Panc1 (cell line): Measurements from ENCODE around the gene MRPL54. TPM values are rescaled to one million over a fixed set of nuclear protein-coding genes. Genes with fewer than 3 reads are reported as not detected.

ENCODE experiments used
- ATAC-seq: fragments of 200-7000 bp; cut with Tn5 transposase; 2 replicates; pipeline ENCODE4 v1.9.1; 2020; ENCODE audit warnings: mild to moderate bottlenecking, moderate library complexity
- BruUV-seq: library from RNA; stranded (reverse); fragments of 400-500 nt; replicated peaks from 2 replicates; lab custom pipeline; 2021; lab: Mats Ljungman, UMichigan
- CTCF ChIA-PET: fragments of 300-600 bp; sonication (Branson Sonifier 250); formaldehyde crosslinking; loops from one replicate; lab custom pipeline; 2022; ENCODE audit warnings: antibody characterized with exemption; lab: Charles Lee
- POLR2A ChIA-PET: fragments of 300-600 bp; sonication (Branson Sonifier 250); formaldehyde crosslinking; loops from one replicate; lab custom pipeline; 2022; ENCODE audit warnings: antibody characterized with exemption; lab: Charles Lee
- DNase-seq: peaks from one replicate; pipeline ENCODE4 v3.0.0-alpha.2; 2010; ENCODE audit warnings: low read depth, low spot score
- H3K27ac ChIP-seq: 2 replicates; pipeline ENCODE4 v1.5.1; 2011; ENCODE audit warnings: mild to moderate bottlenecking, low read length, inconsistent platforms
- H3K27me3 ChIP-seq: fragments of 200-500 bp; sonication (Bioruptor generic); 2 replicates; pipeline ENCODE4 v1.6.0; 2014; ENCODE audit warnings: low read length, inconsistent platforms; ENCODE audit not compliant: control insufficient read depth, insufficient read depth
- H3K36me3 ChIP-seq: fragments of 200-500 bp; sonication (Bioruptor generic); 2 replicates; pipeline ENCODE4 v1.5.1; 2014; ENCODE audit warnings: inconsistent platforms, mild to moderate bottlenecking, low read length, moderate library complexity; ENCODE audit not compliant: control insufficient read depth, insufficient read depth
- H3K4me1 ChIP-seq: 2 replicates; pipeline ENCODE4 v1.5.1; 2011; ENCODE audit warnings: inconsistent platforms, mild to moderate bottlenecking, low read length, moderate library complexity; ENCODE audit not compliant: control insufficient read depth, insufficient read depth
- H3K4me3 ChIP-seq, 2 experiments: 2 replicates each; pipeline ENCODE4 v1.5.1; 2011 to 2012; ENCODE audit warnings: low read depth in 2 of 2, low read length in 2 of 2, mild to moderate bottlenecking in 2 of 2, inconsistent platforms in 1 of 2, moderate library complexity in 1 of 2
- H3K9me3 ChIP-seq: fragments of 200-500 bp; sonication (Bioruptor generic); 2 replicates; pipeline ENCODE4 v1.5.1; 2014; ENCODE audit warnings: low read depth, mild to moderate bottlenecking, inconsistent platforms, low read length, moderate library complexity; ENCODE audit not compliant: control insufficient read depth, insufficient read depth
- CTCF ChIP-seq: fragments of 450-650 bp; IDR thresholded peaks from 2 replicates; pipeline ENCODE4 v1.5.1; 2017; ENCODE audit warnings: mild to moderate bottlenecking
- POLR2AphosphoS5 ChIP-seq: IDR thresholded peaks from 2 replicates; pipeline ENCODE4 v1.6.1; 2012; ENCODE audit warnings: mild to moderate bottlenecking, low read depth, low read length, moderate library complexity
- REST ChIP-seq, 2 experiments: IDR thresholded peaks; 2 replicates each; pipeline ENCODE4 v1.6.1; 2011 to 2012; ENCODE audit warnings: low read depth in 2 of 2, control low read depth in 1 of 2, low read length in 1 of 2, mild to moderate bottlenecking in 1 of 2, moderate library complexity in 1 of 2; ENCODE audit not compliant: insufficient read depth in 1 of 2
- SIN3A ChIP-seq: IDR thresholded peaks from 2 replicates; pipeline ENCODE4 v1.6.1; 2012; ENCODE audit warnings: low read depth, mild to moderate bottlenecking, low read length, moderate library complexity, borderline replicate concordance; ENCODE audit not compliant: insufficient read depth
- TCF7L2 ChIP-seq: IDR thresholded peaks from 2 replicates; pipeline ENCODE4 v1.6.1; 2011; ENCODE audit warnings: mild to moderate bottlenecking, low read depth, low read length, inconsistent platforms
- in situ Hi-C: cut with HindIII; loops from 2 replicates; pipeline ENCODE4 v1.10.0; 2016; ENCODE audit warnings: low sequenced_read_pairs, low pct_unique_long_range_greater_than_20kb
- intact Hi-C: fragments of 100-400 bp; cut with micrococcal nuclease; formaldehyde crosslinking; loops from one replicate; pipeline ENCODE4 v1.10.0; 2022; ENCODE audit not compliant: unreplicated experiment
- total RNA-seq: library from RNA; stranded (reverse); gene quantifications from one replicate; pipeline ENCODE4 v1.2.1, GENCODE V29; 2021; ENCODE audit not compliant: unreplicated experiment

Gene MRPL54
- total RNA-seq, 1 experiment from 2014 or later, result 42.8 TPM

GRCh38 chr19:3736106-3736724, 26.3 kb upstream of the MRPL54 start:
- DNase-seq (no peak), ATAC-seq (no peak)
- Histone ChIP-seq H3K4me1 (no peaks in the 10 kb centered on the region), H3K27me3 (no peaks in the 10 kb centered on the region), H3K27ac (no peak overlapping the region), H3K36me3 (no peaks in the 10 kb centered on the region), H3K9me3 (no peaks in the 10 kb centered on the region), H3K4me3 (no peak overlapping the region)
- intact Hi-C loops, result no loop called here
- CTCF ChIA-PET, result no interaction called here
- POLR2A ChIA-PET, result no interaction called here
- BruUV-seq, result no TSS peak
- in situ Hi-C loops, result no loop called here
- TF ChIP-seq REST (IDR thresholded peaks at IDR 0.05; ENCODE audit: insufficient read depth in 1 of 2, low read depth in 2 of 2, low read length in 1 of 2) (no peak), POLR2AphosphoS5 (no peak), CTCF (no peak), TCF7L2 (no peak), SIN3A (no peak)

GRCh38 chr19:3737487-3738205, 24.8 kb upstream of the MRPL54 start:
- ATAC-seq, result no peak
- H3K27ac ChIP-seq, result no peak overlapping the region
- no TSS peak for BruUV-seq
- no peak for TF ChIP-seq SIN3A
- no peak for TF ChIP-seq REST (IDR thresholded peaks at IDR 0.05; ENCODE audit: insufficient read depth in 1 of 2, low read depth in 2 of 2, low read length in 1 of 2)
- no peak for TF ChIP-seq CTCF
- no peak for TF ChIP-seq TCF7L2
- no peak for TF ChIP-seq POLR2AphosphoS5
- no peak for DNase-seq
- H3K4me3 ChIP-seq, result no peak overlapping the region
- in situ Hi-C loops (no loop called here), intact Hi-C loops (no loop called here)
- no peaks in the 10 kb centered on the region for H3K36me3 ChIP-seq
- ChIA-PET POLR2A (no interaction called here), CTCF (no interaction called here)
- H3K27me3 ChIP-seq, result no peaks in the 10 kb centered on the region
- H3K9me3 ChIP-seq, result no peaks in the 10 kb centered on the region
- H3K4me1 ChIP-seq, result no peaks in the 10 kb centered on the region
